NCI-H446 (cell line): Measurements from ENCODE around the gene ELOVL6.
"Not testable (repeated sequence)": the region's sequence is repeated elsewhere in the genome, so short reads cannot be mapped to it uniquely, and the experiment has no call there.

Experiments used
- DNase-seq, 2 experiments: peaks; one replicate each; lab custom pipeline; 2025; lab: John Stamatoyannopoulos, UW

The ELOVL6 gene, protein sequence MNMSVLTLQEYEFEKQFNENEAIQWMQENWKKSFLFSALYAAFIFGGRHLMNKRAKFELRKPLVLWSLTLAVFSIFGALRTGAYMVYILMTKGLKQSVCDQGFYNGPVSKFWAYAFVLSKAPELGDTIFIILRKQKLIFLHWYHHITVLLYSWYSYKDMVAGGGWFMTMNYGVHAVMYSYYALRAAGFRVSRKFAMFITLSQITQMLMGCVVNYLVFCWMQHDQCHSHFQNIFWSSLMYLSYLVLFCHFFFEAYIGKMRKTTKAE

DNA sequence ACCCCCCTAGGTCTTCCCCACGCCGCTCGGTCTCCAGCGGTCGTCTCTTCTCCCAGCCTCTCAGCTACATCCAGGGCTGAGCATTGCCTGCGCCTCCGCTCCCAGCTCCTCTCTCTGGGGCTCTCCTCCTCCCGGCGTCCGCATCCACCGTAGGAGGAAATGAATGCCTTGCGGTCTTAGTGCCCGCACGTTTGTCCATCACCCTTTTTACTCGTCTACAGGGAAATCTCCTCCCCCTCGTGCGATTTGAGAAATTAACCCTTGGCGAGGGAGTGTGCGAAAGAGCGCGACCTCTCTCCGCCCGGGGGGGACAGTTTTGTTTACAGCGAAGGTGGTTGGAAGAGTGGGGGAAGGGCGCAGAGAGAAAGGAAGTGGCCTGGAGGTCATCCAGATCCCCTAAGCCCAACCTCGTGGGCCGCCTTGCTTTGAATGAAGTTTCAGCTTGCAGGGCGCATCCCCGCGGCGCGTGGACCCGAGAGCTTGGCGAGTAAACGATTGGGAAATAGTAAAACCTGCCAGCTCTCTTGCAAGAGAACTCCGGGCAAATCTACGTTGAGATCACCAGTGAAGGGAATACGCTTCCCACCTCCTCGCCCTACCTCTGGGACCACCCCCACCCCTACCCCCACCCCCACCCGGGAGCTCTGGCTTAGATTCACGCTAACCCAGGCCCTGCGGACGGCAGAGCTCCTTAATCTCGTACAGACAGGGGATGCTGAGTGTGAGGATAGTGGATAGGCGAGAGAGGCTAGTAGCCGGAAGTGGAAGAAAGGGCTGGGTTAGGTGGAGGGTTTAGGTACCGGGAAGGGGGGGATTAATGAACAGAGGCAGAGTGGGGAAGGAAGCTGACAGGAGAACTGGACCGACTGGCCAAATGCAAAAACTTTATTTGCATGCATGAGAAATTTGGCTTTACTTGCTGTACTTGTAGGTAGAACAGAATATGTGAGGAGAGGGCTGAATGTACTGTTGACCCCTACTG is at the start of gene ELOVL6:
ELOVL6 (minus strand) TSS at position 181 of the 982 bp plus-strand sequence. CDS start 280 bp downstream, outside the sequence.
- peak in 1 of 2 experiments; percentile 71 for DNase-seq

DNA sequence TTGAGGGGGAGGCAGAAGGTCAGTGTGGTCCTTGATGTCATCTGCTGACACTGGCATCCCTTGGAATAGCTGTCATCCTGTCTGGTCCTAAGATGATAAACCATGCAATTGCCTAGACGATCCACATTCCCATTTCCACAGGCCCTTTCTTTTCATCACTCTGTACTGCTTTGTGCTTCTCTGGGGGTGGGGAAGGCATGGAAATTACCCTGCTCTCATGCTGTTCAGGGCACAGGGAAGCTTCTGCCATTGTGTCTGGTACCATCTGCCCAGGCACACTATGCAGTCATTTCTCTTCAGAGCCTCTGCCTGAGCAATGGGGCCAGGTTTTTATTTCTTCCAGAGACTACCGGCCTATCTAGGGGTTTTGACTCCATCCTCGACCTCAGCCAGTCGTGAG is 49.7 kb upstream of the ELOVL6 start:
- no peak for DNase-seq

DNA sequence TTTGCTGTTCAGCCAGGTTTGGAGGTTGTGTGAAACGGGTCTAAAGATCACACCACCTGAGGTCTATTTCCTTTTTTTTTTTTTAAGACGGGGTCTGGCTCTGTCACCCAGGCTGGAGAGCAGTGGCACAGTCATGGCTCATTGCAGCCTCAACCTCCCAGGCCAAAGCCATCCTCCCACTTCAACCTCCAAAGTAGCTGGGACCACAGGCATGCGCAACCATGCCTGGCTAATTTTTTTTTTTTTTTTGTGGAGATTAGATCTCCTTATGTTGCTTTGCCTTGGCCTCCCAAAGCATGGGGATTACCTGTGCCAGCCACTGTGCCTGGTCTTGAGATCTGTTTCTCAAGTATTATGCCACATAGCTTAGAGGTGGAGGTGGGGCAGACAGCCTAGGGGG is 49.2 kb upstream of the ELOVL6 start:
- no peak for DNase-seq

DNA sequence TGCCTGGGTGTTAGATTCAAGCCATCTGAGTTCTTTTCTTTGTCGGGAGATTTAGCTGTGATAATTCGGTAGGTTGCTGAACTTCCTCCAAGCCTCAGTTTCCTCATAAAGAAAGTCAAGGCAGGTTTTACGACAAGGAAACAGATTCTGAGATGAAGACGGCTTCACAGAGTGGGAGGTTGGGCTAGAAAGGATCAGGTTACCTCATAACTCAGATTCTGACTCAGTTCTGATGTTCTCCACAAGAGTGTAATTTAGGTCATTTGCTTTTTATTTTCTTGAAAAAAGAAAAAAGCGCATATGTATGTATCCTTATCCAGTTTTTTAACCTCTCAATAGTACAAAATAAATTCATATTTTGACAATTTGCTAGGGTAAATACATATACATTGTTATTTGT is 47.2 kb upstream of the ELOVL6 start:
- DNase-seq: no peak

DNA sequence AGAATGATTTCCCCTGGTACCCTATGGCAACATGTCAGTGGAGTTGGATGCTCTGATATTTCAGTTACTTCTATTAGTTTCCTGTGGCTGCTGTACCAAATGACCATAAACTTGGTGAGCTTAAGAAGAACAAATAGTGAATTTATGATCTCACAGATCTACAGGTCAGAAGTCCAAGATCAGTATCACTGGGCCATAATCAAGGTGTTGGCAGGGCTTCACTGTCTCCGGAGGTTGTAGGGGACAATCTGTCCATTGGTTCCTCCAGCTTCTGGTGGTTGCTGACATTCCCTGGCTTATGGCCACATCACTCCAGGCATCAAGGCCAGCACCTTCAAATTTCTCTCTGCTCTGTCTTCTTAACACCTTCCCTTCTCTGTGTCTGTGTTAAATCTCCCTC is 37.9 kb upstream of the ELOVL6 start:
- no peak for DNase-seq

DNA sequence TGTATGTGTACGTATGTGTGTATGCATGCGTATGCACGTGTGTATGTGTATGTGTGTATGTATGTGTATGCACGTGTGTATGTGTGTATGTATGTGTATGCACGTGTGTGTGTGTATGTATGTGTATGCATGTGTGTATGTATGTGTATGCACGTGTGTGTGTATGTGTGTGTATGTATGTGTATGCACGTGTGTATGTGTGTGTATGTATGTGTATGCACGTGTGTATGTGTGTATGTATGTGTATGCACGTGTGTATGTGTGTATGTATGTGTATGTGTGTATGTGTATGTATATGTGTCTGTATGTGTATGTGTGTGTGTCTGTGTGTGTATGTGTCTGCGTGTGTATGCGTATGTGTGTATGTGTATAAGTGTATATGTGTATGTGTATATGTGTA is 35.2 kb upstream of the ELOVL6 start:
- not testable (repeated sequence) for DNase-seq

DNA sequence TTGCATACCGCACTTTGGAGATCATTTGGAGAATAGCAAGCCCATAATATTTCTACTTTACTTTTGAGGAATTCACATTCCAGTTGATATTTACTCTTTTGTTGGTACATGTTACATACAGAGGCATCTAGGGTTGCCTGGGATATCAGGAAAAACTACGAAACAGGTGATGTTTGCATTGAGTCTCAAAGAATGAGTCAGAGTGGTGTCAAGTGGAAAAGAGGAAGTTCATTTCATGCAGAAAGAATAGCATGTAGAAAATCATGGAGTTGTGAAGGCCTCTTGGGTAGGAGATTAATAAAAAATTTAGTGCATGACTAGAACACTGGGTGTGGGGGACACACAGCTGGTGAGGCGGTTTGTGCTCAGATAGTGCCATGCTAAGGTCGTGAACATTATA is 33.5 kb upstream of the ELOVL6 start:
- DNase-seq: no peak

DNA sequence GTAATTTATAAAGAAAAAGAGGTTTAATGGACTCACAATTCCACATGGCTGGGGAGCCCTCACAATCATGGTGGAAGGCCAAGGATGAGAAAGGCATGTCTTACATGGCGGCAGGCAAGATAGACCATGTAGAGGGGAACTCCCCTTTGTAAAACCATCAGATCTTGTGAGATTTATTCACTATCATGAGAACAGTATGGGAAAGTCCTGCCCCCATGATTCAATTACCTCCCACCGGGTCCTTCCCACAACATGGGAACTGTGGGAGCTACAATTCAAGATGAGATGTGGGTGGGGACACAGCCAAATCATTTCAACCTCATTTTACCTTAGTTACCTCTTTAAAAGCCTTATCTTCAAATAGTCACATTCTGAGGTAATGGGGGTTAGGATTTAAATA is 30.9 kb upstream of the ELOVL6 start:
- no peak for DNase-seq

DNA sequence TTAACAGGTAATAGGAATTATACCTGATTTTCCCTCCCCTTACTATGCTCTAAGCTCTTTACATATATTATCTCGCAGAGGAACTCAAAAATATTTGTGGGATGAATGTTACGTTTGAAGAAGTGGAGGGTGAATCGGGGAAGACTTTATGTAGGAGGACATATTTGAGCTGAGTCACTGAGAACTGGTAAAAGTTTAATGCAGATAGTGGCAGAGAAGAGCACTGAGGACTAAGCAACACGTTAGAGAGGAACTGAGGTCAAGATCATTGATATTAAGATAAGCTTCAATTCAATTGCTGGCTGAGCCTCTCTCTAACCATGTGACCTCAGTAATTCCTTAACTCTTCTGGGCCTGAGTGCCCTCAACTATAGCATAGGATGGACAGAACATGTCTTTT is 26.4 kb upstream of the ELOVL6 start:
- DNase-seq: no peak

DNA sequence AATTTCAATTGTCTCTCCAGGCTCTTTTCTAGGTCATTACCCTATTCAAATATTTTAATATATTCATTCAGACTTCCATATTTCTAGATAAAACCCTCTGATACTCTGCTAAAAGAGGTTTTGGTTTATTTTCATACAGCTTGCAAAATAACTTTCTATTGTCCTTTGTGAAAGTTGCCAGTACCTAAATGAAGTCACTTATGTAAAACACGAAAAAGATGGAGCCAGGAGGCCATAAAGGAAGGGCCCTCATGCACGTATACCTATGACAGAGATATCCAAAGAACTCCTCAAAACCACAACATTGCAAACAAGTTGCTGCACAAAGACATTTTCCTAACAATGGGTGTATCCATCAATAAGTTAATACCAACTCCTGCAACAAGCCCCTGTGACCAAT is 25.7 kb upstream of the ELOVL6 start:
- DNase-seq: no peak

DNA sequence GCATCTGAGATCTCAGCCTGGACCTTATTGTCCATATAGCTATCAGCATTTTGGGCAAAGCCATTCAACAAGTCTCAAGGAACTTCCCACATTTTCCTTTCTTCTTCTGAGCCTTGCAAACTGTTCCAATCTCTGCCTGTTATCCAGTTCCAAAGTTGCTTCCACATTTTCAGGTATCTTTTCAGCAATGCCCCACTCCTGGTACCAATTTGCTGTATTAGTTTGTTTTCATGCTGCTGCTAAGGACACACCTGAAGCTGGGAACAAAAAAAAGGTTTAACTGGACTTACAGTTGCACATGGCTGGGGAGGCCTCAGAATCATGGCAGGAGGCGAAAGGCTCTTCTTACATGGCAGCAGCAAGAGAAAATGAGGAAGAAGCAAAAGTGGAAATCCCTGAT is 20.5 kb upstream of the ELOVL6 start:
- DNase-seq: not testable (repeated sequence)

DNA sequence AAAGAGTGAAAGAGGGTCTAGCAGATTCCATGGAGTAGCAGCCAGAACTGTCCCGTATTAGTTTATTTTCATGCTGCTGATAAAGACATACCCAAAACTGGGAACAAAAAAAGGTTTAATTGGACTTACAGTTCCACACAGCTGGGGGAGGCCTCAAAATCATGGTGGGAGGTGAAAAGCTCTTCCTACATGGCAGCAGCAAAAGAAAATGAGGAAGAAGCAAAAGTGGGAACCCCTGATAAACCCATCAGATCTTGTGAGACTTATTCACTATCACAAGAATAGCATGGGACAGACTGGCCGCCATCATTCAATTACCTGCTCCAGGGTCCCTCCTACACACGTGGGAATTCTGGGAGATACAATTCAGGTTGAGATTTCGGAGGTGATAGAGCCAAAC is 18.8 kb upstream of the ELOVL6 start:
- not testable (repeated sequence) for DNase-seq

DNA sequence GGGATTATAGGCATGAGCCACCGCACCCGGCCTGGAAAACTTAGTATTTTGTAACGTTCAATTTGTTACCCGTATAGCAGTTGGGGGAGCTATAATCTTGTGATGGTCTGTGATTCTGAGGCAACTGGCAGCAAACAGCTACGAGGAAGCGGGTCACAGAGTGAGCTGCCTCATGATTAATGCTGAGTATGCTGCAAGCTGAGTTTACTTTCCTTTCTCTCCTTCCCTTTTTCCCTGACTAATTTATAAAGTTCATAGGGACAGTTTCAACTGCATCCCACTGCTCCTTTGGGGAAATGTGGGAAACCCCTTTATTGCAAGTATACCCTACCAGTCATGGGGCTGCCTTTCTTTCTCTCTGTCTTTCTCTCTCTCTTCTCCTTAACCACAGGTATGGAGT is 17.7 kb upstream of the ELOVL6 start:
- DNase-seq: no peak

DNA sequence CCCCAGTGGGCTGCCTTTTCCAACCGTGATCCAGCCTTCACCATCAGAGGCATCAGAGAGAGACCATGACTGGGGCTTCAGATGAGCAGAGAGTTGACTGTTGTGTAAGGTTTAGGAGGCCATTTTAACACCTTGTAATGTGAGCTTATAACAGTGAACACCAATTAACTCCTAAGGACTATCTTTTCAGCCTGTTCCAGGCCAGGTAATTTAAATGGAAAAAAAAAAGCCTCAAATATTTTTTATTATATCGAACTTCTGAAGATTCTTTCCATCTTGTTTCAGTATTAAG is 13.3 kb upstream of the ELOVL6 start:
- no peak for DNase-seq

DNA sequence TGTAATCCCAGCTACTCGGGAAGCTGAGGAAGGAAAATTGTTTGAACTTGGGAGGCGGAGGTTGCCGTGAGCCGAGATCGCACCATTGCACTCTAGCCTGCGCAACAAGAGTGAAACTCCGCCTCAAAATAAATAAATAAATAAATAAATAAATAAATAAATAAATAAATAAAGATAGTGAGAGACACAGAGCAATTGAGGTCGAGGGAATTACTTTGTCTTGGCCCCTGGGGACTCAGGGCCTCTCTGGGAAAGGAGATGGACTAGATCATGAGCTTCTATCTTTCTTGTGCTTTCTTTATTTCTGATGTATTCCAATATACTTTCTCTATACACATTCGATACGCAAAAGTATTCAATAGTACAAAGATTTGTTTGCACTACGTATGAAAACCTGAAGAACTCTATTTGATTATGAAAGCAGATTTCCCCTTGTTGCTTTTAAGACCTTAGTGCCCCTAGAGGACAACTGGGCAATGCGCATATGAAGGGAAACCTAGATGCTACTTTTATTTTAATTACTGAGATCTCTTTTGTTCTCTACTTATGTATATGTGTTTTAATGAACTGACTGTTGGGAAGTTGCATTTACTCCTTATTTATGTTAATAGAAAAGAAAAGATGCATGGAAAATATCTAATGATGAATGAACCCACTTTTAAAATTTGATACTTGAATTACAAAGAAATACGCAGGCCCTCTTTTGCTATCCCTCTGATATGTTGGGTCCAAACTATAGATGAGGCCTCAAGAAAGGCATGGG is 12.8 kb upstream of the ELOVL6 start:
- DNase-seq: peak in 1 of 2 experiments; percentile 39

DNA sequence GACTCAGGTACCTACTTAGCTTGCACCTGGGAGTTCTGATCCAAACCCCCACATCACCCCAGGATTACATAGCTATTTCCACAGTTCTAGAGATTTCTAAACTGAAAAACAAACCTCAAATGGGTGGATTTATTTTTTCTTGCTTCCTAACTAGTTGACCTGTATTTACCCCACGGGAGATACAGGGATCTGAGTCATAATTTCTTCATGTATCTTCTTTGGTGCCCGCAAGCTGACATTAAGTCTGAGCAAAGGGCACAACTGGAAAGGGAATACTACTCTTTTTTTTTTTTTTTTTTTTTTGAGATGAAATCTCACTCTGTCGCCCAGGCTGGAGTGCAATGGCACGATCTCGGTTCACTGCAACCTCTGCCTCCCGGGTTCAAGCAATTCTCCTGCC is 10.0 kb upstream of the ELOVL6 start:
- DNase-seq: no peak

DNA sequence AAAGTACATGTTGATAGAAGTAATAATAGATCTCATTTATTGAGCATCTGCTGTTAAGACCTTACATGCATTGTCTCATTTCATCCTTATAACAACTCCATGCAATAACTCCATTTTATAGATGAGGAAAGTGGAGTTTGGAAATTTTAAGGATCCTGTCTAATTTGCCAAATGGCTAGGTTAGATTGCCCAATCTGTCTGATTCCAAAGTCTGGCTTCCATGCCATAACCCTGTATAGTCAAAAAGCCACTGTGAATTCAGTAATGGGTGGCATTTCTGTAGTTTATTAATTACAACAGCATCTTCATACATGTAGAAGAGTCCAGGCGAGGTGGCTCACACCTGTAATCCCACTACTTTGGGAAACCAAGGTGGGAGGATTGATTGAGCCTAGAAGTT is 8.8 kb upstream of the ELOVL6 start:
- DNase-seq: no peak

DNA sequence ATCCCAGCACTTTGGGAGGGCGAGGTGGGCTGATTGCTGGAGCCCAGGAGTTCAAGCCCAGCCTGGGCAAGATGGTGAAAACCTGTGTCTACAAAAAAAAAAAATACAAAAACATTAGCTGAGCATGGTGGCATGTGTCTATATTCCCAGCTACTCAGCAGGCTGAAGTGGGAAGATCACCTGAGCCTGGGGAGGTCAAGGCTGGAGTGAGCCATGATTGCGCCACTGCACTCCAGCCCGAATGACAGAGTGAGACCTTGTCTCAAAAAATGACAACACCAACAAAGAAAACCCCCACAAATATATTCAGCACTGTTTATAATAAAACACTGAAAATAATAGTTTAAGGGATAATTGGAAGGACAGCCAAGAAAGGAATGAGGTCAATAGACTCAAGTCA is 3.6 kb upstream of the ELOVL6 start:
- DNase-seq: no peak

DNA sequence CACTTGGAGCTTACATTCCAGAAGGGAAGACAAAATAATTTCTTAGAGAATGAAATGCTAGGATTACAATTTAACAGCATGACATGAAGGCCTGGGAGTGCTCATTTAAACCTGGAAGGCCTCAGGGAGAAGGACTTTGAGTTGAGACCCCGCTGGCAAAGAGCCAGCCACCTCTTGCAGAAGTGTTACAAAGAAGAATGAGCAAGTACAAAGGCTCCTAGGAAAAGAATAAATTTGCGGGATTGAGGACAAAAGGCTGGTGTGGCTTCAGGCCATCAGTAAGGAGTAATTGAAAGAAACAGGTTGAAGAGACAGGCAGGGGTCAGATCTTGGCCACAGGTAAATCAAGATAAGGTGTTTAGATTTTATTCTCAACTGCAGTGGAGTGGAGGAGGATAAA is 3.1 kb upstream of the ELOVL6 start:
- DNase-seq: no peak

DNA sequence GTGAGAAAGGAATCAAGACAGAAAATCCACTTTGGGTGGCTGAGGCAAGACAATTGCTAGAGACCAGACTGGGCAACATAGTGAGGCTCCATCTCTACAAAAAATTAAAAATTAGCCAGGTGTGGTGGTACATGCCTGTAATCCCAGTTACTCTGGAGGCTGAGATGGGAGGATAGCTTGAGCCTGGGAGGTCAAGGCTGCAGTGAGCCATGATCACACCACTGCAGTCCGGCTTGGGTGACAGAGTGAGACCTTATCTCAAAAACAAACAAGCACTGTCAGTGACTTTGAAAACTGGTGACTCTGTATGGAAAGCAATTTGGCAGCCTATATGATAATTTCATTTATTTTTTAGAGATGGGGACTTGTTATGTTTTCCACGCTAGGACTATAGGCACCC is 2.3 kb upstream of the ELOVL6 start:
- no peak for DNase-seq

DNA sequence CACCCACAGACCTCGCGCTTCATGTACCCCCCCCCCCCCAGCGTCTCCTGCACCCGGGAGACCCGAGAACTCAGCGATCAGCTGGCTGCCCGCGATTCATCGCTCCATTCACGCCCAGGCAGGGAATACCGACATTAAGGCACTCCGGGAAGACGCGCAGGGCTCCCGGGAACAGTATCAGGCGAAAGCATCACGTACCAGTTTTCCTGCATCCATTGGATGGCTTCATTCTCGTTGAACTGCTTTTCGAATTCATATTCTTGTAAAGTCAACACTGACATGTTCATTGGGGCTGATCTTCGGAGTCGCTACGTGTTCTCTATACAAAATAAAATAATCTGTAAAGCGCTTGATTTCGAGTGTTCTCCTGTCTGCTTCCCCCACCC is 373 bp downstream of the ELOVL6 start:
- DNase-seq: no peak

DNA sequence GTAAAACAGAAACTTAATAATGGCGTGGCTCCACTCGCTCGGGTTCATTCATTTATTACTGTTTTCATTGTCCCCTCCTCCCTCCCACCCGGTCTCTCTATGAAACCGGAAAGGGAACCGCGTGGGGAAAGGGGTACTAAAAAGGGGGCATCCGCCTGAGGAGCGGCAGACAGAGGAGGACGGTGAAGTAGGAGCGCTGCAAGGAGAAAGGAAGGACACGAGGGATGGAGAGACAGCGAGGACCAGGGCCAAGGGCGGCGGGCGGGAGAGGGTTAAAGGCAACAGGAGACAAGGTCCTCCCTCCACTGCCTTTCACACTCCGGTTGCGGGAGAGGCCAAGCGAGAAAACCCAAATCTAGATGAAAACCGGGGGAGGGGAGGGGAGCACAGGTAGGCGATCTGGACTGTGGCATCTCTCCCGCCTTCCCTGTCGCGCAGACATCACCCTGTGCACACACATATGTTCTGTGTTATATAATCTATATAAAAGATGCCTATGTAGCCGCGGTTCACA is 829 bp downstream of the ELOVL6 start:
- DNase-seq: peak; percentile 15 to 39
